ENCODE measurements around the gene YBEY. TPM values are rescaled to one million over a fixed set of nuclear protein-coding genes. Genes with fewer than 3 reads are reported as not detected.

YBEY gene
- total RNA-seq, 4 donors from 2014 or later = 6.1 to 16.3 (median 13.3) TPM

DNA sequence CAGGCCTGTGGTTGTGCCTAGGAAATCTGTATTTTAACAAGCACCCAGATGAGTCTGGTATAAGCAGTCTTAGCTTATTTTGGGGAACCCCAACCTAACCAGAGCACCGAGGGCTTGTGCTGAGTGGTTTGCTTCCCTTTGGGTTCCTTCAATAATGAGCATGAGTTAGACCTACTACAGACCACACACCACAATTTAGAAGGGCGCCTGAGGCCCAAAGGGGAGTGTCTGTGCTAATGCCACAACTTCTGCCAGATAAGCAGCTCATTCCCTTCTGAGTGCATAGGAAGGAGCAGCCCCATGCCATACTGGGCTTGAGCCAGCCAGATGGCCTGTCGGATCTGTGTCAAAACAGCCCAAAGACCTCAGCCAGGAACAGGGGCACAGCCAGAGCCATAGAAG is 42.2 kb upstream of the YBEY start:
- ATAC-seq = peak; percentile 22
- no peak overlapping the region for H3K4me3 ChIP-seq
- H3K4me1 ChIP-seq = no peaks in the 10 kb centered on the region
- H3K27ac ChIP-seq = no peak overlapping the region
- TF ChIP-seq POLR2AphosphoS5 (IDR thresholded peaks at IDR 0.05) = no peak
- no peak for TF ChIP-seq EP300 (IDR thresholded peaks at IDR 0.05)
- TF ChIP-seq POLR2A (IDR thresholded peaks at IDR 0.05) = no peak
- TF ChIP-seq, protein P1, sequence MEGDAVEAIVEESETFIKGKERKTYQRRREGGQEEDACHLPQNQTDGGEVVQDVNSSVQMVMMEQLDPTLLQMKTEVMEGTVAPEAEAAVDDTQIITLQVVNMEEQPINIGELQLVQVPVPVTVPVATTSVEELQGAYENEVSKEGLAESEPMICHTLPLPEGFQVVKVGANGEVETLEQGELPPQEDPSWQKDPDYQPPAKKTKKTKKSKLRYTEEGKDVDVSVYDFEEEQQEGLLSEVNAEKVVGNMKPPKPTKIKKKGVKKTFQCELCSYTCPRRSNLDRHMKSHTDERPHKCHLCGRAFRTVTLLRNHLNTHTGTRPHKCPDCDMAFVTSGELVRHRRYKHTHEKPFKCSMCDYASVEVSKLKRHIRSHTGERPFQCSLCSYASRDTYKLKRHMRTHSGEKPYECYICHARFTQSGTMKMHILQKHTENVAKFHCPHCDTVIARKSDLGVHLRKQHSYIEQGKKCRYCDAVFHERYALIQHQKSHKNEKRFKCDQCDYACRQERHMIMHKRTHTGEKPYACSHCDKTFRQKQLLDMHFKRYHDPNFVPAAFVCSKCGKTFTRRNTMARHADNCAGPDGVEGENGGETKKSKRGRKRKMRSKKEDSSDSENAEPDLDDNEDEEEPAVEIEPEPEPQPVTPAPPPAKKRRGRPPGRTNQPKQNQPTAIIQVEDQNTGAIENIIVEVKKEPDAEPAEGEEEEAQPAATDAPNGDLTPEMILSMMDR (IDR thresholded peaks at IDR 0.05) = no peak
- H3K27me3 ChIP-seq = no peaks in the 10 kb centered on the region
- peaks cover 0 to 100% of the 10 kb centered on the region in 2 donors for H3K36me3 ChIP-seq
- H3K9me3 ChIP-seq = no peaks in the 10 kb centered on the region
- whole genome bisulfite sequencing, 2 donors (ENCODE audit: low coverage in 1 of 2) = 75% methylated on average over 1 of the region's 3 CpGs; no CpG with 5 or more reads in 1 of the 2 donors

DNA sequence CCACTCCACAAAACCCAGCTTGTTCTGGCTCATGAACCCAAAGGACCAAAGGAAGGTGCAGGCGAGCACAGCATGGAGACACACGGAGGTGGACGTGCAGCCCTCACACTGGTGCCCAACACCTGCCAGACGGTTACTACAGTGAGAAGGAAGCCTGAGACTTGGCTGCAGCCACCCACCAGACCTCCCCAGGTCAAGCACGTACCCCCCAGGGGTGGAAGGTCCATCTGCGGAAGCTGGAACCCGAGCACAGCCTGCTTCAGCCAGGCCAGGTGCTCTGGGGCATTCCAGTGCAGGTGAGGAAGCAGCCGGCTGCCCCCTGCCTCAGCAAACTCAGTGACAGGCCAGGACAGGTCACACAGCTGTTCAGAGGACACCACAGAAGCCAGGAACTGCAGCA is 41.5 kb upstream of the YBEY start:
- 80% methylated on average over 5 of the region's 8 CpGs; no CpG with 5 or more reads in 1 of the 2 donors for WGBS, 2 donors (ENCODE audit: low coverage in 1 of 2)
- Histone ChIP-seq H3K27me3 (no peaks in the 10 kb centered on the region), H3K36me3 (peaks cover 0 to 100% of the 10 kb centered on the region in 2 donors), H3K9me3 (no peaks in the 10 kb centered on the region), H3K27ac (no peak overlapping the region), H3K4me1 (no peaks in the 10 kb centered on the region), H3K4me3 (no peak overlapping the region)
- peak; percentile 13 for ATAC-seq
- TF ChIP-seq, protein P1 (IDR thresholded peaks at IDR 0.05) = no peak
- no peak for TF ChIP-seq POLR2AphosphoS5 (IDR thresholded peaks at IDR 0.05)

DNA sequence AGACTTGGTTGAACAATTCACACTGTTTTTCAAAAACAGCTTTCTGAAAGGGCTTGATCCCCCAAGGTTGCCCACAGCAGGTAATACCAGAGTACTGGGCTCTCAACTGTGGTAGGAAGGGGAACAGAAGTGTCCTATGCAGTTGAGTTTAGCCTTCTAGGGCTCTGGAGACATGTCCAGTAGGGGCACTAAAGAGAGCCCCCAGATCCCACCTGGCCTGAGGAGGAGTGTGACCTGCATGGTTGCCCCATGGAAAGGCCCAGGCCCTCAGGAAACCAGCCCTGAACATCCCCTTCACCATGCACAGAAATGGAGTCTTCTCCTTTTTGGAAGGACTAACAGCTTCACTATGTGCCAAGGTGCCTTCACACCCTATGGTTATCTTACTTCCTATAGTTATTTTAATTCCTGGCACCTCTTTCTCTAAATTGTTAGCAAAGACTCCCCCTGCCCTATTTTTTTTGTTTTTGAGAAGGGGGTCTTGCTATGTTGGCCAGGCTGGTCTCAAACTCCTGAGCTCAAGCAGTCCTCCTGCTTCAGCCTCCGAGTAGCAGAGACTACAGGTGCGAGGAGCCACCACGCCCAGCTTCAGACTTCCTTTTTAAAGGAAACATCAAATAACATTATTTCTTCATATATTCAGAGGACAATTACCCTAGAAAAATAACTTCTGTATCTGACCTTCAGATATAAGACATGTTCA is 40.8 kb upstream of the YBEY start:
- ATAC-seq = no peak
- no peaks in the 10 kb centered on the region for H3K4me1 ChIP-seq
- no peaks in the 10 kb centered on the region for H3K27me3 ChIP-seq
- H3K4me3 ChIP-seq = no peak overlapping the region
- TF ChIP-seq POLR2AphosphoS5 (IDR thresholded peaks at IDR 0.05) (no peak), POLR2A (IDR thresholded peaks at IDR 0.05) (no peak), EP300 (IDR thresholded peaks at IDR 0.05) (no peak)
- H3K27ac ChIP-seq = no peak overlapping the region
- WGBS, 2 donors (ENCODE audit: low coverage in 1 of 2) = 74 to 96% methylated on average over 3 of the region's 3 CpGs
- H3K9me3 ChIP-seq = no peaks in the 10 kb centered on the region
- peaks cover 0 to 100% of the 10 kb centered on the region in 2 donors for H3K36me3 ChIP-seq

DNA sequence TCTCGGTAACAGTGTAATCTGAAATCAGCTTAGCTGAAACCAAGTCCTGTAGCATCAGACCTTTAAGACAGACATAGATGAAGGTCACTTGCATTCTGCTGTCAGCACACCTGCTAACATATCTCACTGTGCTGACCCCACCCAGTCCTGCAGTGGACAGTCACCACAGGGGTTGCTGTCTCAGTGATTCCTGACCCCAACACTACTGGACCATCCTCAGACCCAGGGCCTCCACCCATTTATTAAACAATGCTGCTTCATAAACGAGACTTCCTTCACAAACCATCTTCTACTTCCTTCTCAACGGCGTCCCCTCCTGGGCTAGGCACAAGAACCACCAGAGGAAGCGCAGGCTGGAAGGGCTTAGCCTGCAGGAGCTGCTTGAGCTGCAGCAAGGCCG is 39.8 kb upstream of the YBEY start:
- ATAC-seq = no peak
- Histone ChIP-seq H3K27ac (no peak overlapping the region), H3K9me3 (no peaks in the 10 kb centered on the region), H3K27me3 (no peaks in the 10 kb centered on the region), H3K4me3 (no peak overlapping the region), H3K36me3 (peaks cover 0 to 100% of the 10 kb centered on the region in 2 donors), H3K4me1 (no peaks in the 10 kb centered on the region)
- TF ChIP-seq POLR2A (IDR thresholded peaks at IDR 0.05) (no peak), EP300 (IDR thresholded peaks at IDR 0.05) (no peak), POLR2AphosphoS5 (IDR thresholded peaks at IDR 0.05) (no peak)
- TF ChIP-seq, protein P1 (IDR thresholded peaks at IDR 0.05) = no peak
- WGBS, 2 donors (ENCODE audit: low coverage in 1 of 2) = 79 to 88% methylated on average over 3 of the region's 6 CpGs

DNA sequence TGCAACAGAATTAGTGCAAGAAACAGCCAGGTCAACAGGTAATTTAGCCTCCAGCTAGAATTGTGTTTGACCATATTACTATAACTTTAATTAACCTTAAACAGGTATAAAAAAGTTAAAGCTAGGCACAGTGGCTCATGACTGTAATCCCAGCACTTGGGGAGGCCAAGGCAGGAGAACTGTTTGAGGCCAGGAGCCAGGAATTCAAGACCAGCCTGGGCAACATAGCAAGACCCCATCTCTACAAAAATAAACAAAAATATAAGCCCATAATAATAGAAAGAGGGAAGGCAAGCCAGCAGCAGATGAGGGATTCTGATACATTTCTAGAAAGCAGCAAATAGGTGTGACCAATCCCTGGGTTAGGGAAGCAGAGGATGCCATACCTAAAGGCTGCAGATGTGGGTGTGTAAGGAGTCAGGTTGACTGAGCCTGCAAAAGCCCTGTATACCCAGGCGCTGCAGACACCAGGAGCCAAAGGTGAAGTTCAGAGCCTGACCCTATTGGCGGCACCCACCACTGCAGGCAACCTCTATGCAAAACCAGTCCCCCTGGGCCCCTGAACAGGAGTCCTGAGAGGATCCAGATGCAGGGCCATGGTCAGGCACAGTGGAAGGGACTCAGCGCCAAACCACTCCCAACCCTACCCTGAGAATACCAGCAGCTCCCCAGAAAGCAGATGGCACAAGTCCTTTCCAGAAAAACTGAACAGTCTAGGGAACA is 38.3 kb upstream of the YBEY start:
- no peaks in the 10 kb centered on the region for H3K4me1 ChIP-seq
- H3K4me3 ChIP-seq = no peak overlapping the region
- H3K27ac ChIP-seq = no peak overlapping the region
- H3K36me3 ChIP-seq = peaks cover 0 to 100% of the 10 kb centered on the region in 2 donors
- TF ChIP-seq, protein P1 (IDR thresholded peaks at IDR 0.05) = no peak
- no peak for TF ChIP-seq POLR2A (IDR thresholded peaks at IDR 0.05)
- TF ChIP-seq POLR2AphosphoS5 (IDR thresholded peaks at IDR 0.05) = no peak
- TF ChIP-seq EP300 (IDR thresholded peaks at IDR 0.05) = no peak
- no peak for ATAC-seq
- H3K27me3 ChIP-seq = no peaks in the 10 kb centered on the region
- 92 to 100% methylated on average over 2 of the region's 3 CpGs for WGBS, 2 donors (ENCODE audit: low coverage in 1 of 2)
- no peaks in the 10 kb centered on the region for H3K9me3 ChIP-seq
